HG03097 (cell line): Measurements from ENCODE around the gene PRCP.

Source experiments
- ATAC-seq: cut with Tn5 transposase; IDR thresholded peaks from one replicate; pipeline ENCODE4 v1.9.1; 2021; ENCODE audit not compliant: unreplicated experiment, low FRiP score

PRCP gene

GRCh38 chr11:82908311-82908710 lies 8.1 kb upstream of the PRCP start:
- no peak for ATAC-seq

DNA sequence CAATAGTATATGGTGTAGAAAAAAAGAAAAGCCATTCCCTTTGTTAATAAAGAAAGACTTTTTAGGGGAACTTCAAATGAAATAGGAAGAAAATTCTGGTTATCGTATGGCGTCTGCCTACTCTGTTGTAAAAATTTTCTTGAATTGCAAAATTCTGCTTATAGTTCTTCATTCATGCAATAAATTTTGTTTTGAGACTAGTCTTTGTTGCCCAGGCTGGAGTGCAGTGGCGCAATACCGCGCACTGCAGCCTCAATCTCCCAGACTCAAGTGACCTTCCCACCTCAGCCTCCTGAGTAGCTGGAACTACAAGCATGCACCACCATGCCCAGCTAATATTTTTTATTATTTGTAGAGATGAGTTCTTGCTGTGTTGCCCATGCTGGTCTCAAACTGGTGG lies 7.1 kb upstream of the PRCP start:
- ATAC-seq, result no peak

GRCh38 chr11:82906931-82907330 lies 6.7 kb upstream of the PRCP start:
- ATAC-seq, result no peak

GRCh38 chr11:82906236-82906635 lies 6.0 kb upstream of the PRCP start:
- no peak for ATAC-seq

DNA sequence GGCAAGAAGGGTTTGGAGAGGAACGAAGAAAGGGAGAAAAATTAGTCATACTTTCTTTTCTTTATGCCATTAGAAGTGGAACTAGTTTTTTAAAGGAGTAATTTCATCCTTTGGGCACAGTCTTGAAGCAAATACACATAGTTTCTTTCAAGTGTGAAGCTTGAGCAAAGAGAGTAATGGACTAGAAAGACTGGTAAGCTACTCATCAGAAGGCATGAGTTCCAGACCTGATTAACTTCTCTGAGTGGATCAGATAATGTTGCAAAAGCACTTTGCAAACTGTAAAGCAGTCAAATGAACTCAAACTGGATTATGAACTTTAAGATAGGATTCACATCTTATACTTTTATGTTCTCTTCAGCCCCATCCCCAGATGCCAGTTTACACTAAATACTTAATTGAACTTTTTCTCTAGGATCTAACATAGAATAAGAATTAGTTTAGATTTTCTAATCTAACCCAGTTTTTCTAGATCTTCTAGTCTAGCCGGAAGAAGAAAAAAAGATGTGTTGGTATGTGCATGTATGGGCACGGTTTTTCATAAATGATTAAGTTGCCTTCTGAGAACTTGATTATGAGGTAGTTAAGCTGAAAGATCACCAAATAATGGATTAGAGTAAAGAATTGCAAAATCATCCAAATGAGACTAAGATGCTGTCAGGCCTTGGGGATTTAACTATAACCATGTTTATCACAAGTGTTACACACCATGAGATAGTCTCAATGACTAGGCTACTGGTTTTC lies 3.8 kb upstream of the PRCP start:
- no peak for ATAC-seq

DNA sequence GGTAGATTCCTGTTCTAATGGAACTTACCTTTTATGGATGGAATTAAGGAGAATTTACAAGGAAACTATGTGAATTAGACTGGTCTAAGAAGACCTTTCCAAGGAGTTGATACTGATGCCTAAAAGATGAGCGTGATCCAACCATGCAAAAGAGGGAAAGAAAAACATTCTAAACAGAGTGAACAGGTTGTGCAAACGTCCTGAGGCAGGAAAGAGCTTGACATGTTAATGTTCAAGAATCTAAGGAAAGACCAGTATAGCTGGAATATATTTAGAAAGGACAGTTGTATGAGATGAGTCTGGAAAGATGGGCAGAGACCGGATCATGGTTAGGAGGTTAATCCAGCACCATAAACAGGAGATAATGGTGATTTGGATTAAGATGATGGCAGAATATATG lies 2.6 kb upstream of the PRCP start:
- no peak for ATAC-seq

- ATAC-seq, result no peak
These were observed 1.8 kb upstream of the PRCP start for GRCh38 chr11:82901922-82902485.

- peak; percentile 69 for ATAC-seq
These were observed 1.1 kb upstream of the PRCP start, which contains the start of gene DDIAS for GRCh38 chr11:82901165-82901921. Gene DDIAS (plus strand): TSS chr11:82901736. CDS start chr11:82914739, 13,003 bp downstream.

DNA sequence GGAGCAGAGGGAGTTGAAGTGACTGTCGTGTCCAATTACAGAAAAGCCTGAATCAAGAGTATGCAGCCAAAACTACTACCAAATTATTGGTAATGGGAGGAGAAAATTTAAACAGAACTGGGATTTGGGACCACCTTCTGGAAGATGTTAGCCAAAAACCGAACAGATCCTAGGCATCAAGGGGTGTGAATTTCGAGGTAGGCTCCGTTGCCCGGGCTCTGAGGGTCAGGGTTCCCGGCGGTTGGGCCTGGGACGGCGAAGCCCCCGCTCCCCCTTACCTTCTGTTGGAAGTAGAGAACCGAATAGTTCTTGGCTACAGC lies 313 bp downstream of the PRCP start:
- ATAC-seq, result no peak

DNA sequence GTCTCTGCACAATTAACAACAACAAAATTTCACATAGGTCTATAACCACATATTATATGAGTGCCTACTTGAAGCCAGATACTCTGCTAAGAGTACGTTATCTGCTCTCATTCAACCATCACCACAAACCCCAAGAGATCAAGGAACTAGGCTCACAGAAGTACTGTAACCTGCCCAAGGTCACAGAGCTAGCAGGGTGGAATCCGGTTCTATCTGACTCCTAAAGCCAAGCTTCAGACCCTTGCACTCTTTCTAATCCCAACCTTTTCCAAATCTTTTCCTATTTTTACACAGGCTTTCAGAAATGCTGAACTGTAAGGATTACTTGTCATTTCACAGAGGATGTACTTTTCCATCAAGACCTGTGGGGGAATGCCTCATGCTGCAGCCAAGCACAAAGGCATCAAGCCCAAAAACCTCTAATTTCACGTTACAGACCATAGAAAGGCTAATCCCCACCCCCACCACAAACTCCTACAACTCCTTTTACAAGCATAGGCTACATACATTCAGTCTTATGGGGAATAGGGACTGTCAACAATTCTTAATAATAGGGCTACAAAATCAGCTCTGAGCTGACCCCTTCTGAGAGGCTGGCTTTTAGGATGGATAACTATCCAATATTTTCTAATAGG lies 927 bp downstream of the PRCP start:
- ATAC-seq, result no peak

GRCh38 chr11:82898241-82898640 lies 2.0 kb downstream of the PRCP start:
- ATAC-seq, result no peak

DNA sequence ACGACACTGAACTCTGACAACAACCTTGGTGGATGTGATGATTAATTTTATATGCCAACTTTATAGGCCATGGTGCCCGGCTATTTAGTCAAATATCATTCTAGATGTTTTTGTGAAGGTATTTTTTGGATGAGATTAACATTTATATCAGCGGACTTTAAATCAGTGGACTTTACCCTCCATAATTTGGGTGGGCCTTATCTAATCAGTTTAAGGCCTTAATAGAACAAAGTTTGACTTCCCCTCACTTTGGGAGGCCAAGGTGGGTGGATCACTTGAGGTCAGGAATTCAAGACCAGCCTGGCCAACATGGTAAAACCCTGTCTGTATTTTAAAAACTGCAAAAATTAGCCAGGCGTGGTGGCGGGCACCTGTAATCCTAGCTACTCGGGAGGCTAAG lies 4.0 kb downstream of the PRCP start:
- ATAC-seq, result no peak

GRCh38 chr11:82895437-82896091 lies 4.7 kb downstream of the PRCP start:
- ATAC-seq, result peak; percentile 29

DNA sequence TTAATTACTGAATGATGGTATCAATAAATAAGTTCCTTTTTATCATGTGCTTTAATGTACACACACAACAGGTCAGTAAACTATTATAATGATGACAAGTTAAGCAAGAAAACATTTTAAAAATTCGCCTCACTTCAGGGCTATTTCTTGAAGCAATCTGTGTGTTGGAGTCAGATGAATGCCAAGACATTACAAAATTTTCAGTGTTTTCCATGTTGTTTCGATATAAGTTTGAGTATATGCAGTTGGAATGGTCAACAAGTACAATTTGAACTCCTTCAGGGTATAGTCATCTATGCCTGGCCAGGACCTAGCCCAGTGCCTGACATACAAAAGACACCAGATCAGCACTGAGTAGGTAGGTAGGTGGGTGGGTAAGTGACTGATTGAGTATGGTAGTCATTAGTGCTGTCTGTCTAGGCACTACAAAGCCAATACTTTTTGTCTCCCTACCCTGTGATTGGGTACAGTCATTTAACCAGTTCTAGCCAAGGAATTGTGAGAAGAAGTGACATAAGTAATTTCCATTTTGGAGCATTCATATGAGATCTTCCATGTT lies 7.5 kb downstream of the PRCP start:
- no peak for ATAC-seq

- ATAC-seq, result no peak
These were observed 9.3 kb downstream of the PRCP start for GRCh38 chr11:82890936-82891335.

GRCh38 chr11:82890002-82890341 lies 10.3 kb downstream of the PRCP start:
- ATAC-seq, result no peak

GRCh38 chr11:82889133-82890001 lies 10.9 kb downstream of the PRCP start:
- ATAC-seq, result no peak

DNA sequence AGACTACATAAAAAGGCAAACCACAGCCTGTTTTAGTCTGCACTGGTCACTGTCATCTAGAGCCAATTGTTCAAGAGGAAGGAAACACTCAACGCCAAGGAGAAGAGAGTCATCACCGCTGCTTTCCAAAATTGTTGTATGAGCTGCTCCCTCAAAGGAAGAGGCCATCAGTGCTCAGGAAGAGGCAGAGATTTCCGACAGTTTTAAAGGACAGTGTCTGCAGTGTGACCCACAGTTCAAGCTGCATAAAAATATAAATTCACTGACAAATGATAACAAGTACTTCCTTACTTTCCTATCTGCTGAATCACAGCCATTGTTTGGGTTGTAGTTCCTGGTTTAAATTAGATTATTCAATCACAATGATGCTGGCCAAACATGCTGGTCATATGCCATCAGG lies 16.4 kb downstream of the PRCP start:
- ATAC-seq, result no peak

GRCh38 chr11:82874646-82875523 lies 25.3 kb downstream of the PRCP start:
- no peak for ATAC-seq
